Stimulated activated CD8-positive, alpha-beta memory T cell treated with anti-CD3 and anti-CD28 coated beads, Interleukin-7, amount 100 ng/mL, for 48 hours (primary cell): ENCODE data around the gene PPP1R3C.

Source experiments
- DNase-seq, 2 donors: peaks; one replicate each; pipeline ENCODE4 v3.0.0-alpha.2; 2020; ENCODE audit warnings: low read depth in 1 of 2; ENCODE audit errors: extremely low read depth in 1 of 2

PPP1R3C gene

GRCh38 chr10:91632671-91633550, at the start of gene PPP1R3C:
TSS of gene PPP1R3C (minus strand) at chr10:91633071. CDS start at chr10:91632969, 102 bp downstream.
- DNase-seq, result peak; percentile 18 to 48

DNA sequence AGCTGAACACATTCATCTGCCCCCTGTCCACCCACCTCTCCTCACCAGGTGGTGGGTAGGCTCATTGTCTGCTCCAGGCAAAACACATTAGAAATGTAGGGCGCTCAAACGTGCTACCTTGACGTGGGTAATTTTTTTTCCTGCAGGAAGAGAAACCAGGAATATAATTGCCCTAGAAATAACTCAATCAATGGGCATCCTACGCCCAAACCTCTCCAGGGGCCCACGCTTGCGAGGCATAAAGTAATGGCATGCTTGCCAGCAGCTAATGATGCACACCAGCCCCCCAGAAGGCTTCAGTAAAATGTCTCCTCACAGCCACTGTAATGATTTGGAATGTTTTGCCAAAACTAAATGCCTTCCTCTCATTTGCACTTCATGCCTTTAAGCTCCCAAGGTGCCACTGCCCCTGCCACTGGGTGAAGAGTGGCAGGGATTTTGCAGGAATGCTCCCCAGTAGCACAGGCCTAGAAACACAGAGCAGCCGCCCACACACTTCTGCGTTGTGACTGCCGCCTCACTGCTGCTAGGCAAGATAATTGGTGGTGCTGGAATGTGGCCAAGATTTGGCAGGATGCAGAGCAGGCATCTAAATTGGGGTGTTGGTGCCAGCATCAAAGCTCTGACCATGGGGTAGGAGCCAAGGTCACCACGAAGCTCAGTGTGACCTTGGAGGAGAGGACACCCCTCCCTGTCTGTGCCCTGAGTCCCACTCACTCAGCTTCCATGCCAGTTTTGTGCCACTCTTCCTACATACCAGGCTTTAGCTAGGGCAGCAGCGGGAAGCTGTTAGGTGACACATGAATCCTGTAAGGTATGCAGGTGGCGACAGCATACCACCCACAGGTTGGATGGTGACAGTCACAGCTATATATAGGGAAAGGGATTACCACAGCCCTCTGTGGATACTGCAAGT, 48.7 kb upstream of the PPP1R3C start:
- no peak for DNase-seq

DNA sequence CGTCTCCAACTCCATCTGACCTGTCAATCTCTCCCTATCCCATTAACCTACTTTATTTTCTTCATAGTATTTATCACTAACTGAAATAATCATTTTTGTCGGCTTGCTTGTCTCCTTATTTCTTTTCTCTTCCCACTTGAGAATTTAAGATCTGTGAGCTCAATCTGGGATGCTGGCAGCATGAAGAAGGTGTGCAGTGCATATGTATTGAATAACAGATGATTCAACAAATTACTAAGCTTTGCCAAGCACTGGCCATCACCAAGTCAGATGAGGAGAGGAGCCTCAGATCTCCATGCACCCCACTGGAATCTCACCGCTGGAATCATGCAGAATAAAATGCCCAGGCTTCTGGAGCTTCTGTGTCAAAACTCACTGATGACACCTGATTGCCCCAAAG, 47.6 kb upstream of the PPP1R3C start:
- no peak for DNase-seq

DNA sequence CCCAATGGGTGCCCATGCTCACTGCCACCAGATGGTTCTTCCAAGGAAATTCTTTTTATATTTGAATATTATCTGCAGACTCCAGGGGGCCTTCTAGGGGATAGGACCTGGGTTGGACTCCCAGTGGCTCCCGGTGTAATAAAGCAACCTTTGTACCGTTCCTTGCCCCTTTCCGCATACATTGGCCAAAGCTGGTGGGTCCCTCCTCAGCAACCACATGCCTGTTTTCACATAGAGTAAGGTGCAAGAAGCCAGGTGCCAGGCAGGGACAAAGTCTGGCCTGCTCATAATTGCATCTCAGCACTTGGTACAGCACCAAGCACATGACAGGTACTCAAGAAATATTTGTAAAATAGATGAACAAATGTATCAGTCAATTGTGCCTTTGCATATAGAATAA, 46.4 kb upstream of the PPP1R3C start:
- DNase-seq, result no peak

DNA sequence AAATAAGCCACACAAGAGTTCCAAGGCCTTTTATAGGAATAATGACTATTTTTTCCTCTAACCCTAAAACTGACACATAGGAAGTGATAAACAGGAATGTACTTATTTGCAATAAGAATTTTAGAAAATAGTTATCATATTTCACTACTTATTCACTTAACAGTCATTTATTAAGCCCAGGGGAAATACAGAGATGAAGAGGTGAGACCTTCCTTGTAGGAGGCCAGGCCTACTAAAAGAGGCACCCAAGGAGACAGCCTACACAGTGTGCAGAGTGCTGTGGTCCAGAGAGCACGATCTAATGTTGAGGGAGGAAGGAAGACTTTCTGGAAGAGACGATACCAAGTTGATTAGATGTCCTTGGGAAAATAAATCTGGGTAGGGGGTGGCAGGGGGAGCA, 45.0 kb upstream of the PPP1R3C start:
- DNase-seq, result no peak

DNA sequence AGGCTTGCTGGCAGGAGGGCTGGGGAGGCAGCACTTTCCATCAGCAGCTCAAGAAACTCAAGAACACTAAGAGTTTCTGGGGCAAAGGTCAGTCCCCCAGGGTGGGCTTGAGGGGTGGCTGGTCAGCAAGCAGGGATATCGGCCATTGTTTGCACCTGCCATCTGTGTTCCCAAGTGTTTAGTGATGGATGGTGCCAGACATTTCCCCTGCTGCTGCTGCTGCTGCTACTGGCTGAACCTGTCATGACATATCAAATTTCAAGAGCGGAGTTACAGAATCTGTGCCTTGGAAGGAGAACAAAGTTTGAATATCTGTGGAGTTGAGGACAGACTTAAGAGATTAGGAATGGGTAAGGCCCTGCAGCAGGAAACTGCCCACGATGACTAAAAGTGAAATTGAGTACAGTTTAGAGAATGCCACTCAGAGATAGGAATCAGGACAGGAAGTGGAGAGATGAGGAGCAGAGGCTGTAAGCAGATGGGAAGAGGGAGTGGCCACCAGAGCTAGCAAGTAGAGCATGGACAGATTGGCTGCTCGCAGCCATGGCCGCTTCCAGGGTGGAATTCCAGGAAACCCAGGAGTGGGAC, 39.2 kb upstream of the PPP1R3C start:
- no peak for DNase-seq

DNA sequence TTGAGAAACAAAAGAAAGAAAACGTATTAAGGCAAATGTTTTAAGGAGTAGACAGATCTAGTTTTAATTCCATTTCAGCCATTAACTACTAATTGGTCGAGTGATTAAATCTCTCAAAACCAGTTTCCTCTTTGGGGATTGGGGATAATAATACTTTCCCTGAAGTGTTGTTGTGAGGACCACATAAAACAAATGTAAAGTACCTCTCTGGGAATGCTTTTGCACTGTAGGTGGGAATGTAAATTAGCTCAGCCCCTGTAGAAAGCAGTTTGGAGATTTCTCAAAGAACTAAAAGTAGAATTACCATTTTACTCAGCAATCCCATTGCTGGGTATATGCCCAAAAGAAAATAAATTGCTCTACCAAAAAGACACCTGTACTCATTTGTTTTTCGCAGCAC, 36.0 kb upstream of the PPP1R3C start:
- DNase-seq, result no peak

GRCh38 chr10:91665842-91666241, 33.0 kb upstream of the PPP1R3C start:
- no peak for DNase-seq

GRCh38 chr10:91664426-91664825, 31.6 kb upstream of the PPP1R3C start:
- no peak for DNase-seq

GRCh38 chr10:91662993-91663392, 30.1 kb upstream of the PPP1R3C start:
- no peak for DNase-seq

DNA sequence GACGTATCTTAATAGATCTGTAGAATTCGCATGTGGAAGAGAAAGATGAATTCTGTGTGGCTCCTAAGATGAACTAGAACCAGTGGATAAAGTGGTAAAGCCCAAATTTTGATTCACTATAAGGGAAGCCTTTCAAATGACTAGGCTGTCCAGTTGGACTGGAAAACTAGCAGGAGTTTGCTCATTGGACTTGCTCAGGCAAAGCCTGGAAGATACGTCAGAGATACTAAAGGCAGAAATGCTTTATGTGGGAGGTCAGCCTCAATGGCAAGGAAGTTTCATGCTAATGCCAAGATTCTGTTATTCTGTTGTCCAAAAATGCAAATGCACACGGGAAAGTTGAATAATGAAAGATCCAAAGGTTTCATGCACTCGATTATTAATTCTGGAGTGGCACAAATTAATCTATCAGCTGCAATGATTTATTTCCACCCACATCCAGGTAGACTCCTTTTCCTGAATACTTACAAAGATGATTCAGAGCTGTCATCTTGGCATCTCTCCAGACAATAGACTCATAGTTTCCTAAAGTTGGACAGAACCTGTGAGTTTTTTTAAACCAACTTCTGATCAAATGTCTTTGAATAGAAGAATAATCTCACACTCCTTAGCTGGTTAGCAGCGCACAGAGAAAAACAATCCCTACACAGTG, 20.5 kb upstream of the PPP1R3C start:
- no peak for DNase-seq

GRCh38 chr10:91652364-91652763, 19.5 kb upstream of the PPP1R3C start:
- no peak for DNase-seq

GRCh38 chr10:91643700-91644099, 10.8 kb upstream of the PPP1R3C start:
- DNase-seq, result no peak

GRCh38 chr10:91642831-91643692, 10.2 kb upstream of the PPP1R3C start:
- no peak for DNase-seq

GRCh38 chr10:91636892-91637291, 4.0 kb upstream of the PPP1R3C start:
- DNase-seq, result no peak

- DNase-seq, result peak in 1 of 2 donors; percentile 16
Measured at GRCh38 chr10:91635401-91636400, 2.8 kb upstream of the PPP1R3C start.

- no peak for DNase-seq
Measured at GRCh38 chr10:91634898-91635297, 2.0 kb upstream of the PPP1R3C start.

- no peak for DNase-seq
Measured at GRCh38 chr10:91634246-91634645, 1.4 kb upstream of the PPP1R3C start.

DNA sequence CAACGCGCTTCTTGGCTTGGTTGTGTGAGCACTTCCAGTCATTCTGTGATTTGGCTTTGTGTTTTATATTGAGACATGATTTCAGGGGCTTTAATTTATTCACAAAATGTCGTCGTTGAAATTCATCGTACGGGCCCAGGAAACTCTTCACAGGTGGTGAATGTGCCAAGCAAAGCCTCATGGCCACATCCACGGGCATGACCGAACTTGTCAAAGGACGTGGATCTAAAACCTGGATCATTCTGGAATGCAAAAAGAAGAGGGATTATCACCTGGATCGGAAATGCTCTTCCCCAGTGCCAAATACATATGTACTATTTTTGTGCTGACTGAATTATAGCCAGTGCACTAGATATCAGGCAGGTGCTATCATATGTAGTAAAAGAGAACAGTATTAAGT, 2.2 kb downstream of the PPP1R3C start:
- no peak for DNase-seq
